PFSK-1 (cell line): Measurements from ENCODE around the gene GTF3C2.

ENCODE experiments used
- POLR2AphosphoS5 ChIP-seq: IDR thresholded peaks from 2 replicates; pipeline ENCODE4 v1.6.1; 2012; ENCODE audit warnings: low read depth, mild to moderate bottlenecking, control low read depth, low read length, moderate library complexity
- TAF1 ChIP-seq: IDR thresholded peaks from 2 replicates; pipeline ENCODE4 v1.6.1; 2012; ENCODE audit warnings: low read length, control low read depth, borderline replicate concordance; ENCODE audit not compliant: insufficient read depth

DNA sequence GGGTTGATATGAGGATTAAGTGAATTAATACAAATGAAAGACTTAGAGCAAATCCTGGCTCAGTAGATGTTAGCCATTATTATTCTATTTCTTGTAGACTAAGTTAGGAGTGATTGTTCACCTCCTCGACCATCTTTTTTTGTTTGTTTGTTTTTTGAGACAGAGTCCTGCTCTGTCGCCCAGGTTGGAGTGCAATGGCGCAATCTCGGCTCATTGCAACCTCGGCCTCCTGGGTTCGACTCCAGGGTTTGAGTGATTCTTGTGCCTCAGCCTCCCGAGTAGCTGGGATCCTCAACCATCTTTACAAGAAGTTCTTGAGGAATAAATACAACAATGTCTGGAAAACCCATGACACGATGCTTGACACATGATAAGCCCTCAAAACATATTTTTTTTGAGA lies 61.6 kb downstream of the GTF3C2 start:
- no peak for TF ChIP-seq POLR2AphosphoS5
- TF ChIP-seq TAF1: no peak
